ENCODE data around the gene SIGLEC7. TPM values are rescaled to one million over a fixed set of nuclear protein-coding genes. Genes with fewer than 3 reads are reported as not detected.

SIGLEC7 gene
- total RNA-seq, 2 experiments from 2014 or later: 0.20 TPM; not detected in 1

DNA sequence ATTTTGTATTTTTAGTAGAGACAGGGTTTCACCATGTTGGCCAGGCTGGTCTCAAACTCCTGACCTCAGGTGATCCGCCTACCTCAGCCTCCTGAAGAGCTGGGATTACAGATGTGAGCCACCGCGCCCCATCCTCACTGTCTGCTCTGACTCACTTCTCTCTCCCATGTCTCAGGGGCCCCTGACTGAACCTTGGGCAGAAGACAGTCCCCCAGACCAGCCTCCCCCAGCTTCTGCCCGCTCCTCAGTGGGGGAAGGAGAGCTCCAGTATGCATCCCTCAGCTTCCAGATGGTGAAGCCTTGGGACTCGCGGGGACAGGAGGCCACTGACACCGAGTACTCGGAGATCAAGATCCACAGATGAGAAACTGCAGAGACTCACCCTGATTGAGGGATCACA, 12.4 kb upstream of the SIGLEC7 start:
- ChIA-PET POLR2A (no interaction called here), CTCF (no interaction called here)
- no peaks in the 10 kb centered on the region for H3K27me3 ChIP-seq (ENCODE audit: control insufficient read depth in 1 of 2, insufficient read depth in 2 of 2, low read length in 2 of 2)
- intact Hi-C loops (cut with DNase I, micrococcal nuclease): no loop called here
- DNase-seq (no peak), ATAC-seq (ENCODE audit: poor library complexity) (no peak)
- no peak overlapping the region for H3K27ac ChIP-seq (ENCODE audit: low read depth in 1 of 2, low read length in 2 of 2)
- no peak overlapping the region for H3K4me3 ChIP-seq (ENCODE audit: low read length)
- Mint-ChIP-seq H3K4me3 (peak overlapping the region; percentile 20), H3K27ac (peak overlapping the region; percentile 49), H3K9me3 (no peaks in the 10 kb centered on the region), H3K27me3 (no peaks in the 10 kb centered on the region), H3K4me1 (ENCODE audit: low read depth) (peaks cover 65% of the 10 kb centered on the region), H3K36me3 (ENCODE audit: low read depth) (no peaks in the 10 kb centered on the region)
- H3K4me1 ChIP-seq (ENCODE audit: insufficient read depth, low read length): peaks cover 76% of the 10 kb centered on the region
- TF ChIP-seq, protein P1, sequence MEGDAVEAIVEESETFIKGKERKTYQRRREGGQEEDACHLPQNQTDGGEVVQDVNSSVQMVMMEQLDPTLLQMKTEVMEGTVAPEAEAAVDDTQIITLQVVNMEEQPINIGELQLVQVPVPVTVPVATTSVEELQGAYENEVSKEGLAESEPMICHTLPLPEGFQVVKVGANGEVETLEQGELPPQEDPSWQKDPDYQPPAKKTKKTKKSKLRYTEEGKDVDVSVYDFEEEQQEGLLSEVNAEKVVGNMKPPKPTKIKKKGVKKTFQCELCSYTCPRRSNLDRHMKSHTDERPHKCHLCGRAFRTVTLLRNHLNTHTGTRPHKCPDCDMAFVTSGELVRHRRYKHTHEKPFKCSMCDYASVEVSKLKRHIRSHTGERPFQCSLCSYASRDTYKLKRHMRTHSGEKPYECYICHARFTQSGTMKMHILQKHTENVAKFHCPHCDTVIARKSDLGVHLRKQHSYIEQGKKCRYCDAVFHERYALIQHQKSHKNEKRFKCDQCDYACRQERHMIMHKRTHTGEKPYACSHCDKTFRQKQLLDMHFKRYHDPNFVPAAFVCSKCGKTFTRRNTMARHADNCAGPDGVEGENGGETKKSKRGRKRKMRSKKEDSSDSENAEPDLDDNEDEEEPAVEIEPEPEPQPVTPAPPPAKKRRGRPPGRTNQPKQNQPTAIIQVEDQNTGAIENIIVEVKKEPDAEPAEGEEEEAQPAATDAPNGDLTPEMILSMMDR (IDR thresholded peaks at IDR 0.05): no peak
- no peaks in the 10 kb centered on the region for H3K9me3 ChIP-seq (ENCODE audit: control insufficient read depth in 1 of 2, insufficient read depth in 1 of 2, low read length in 2 of 2)
- no peaks in the 10 kb centered on the region for H3K36me3 ChIP-seq (ENCODE audit: insufficient read depth, low read length)

DNA sequence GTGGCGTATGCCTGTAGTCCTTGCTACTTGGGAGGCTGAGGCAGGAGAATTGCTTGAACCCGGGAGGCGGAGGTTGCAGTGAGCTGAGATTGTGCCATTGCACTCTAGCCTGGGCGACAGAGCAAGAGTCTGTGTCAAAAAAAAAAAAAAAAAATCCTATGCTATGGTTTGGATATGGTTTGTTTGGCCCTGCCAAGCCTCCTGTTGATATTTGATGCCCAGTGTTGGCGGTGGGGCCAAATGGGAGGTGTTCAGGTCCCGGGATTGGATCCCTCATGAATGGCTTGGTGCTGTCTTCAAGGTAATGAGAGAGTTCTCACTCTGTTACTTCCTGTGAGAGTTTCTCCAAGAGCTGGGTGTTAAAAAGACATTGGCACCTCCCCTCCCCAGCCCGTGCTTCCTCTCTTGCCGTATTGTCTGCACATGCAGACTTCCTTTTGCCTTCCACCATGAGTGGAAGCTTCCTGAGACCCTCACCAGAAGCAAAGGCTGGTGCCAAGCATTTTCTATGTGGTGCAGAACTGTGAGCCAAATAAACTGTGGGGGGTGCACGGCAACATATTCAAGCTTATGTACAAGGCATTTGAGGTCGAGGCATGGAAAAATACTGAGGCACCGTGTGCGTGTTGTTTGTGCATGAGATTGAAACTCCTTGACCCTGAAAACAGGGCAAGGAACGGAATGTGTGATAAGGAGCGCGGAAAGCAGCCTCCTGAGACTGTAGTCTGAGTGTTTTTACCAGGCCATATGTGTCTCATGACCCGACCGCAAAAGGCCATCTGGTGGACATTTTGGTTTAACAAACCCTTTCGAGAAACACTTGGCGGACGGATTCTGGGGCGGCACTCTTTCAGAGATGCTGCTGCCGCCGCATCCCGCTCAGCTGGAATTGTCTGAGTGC, 10.1 kb upstream of the SIGLEC7 start:
- Mint-ChIP-seq H3K4me1 (ENCODE audit: low read depth) (peaks cover 62% of the 10 kb centered on the region), H3K36me3 (ENCODE audit: low read depth) (no peaks in the 10 kb centered on the region), H3K4me3 (peak overlapping the region; percentile 80), H3K27me3 (no peaks in the 10 kb centered on the region), H3K9me3 (no peaks in the 10 kb centered on the region), H3K27ac (peak overlapping the region; percentile 87)
- Histone ChIP-seq H3K4me3 (ENCODE audit: low read length) (peak overlapping the region; percentile 10), H3K27ac (ENCODE audit: low read depth in 1 of 2, low read length in 2 of 2) (peak overlapping the region in 1 of 2 donors; percentile 4), H3K36me3 (ENCODE audit: insufficient read depth, low read length) (no peaks in the 10 kb centered on the region), H3K4me1 (ENCODE audit: insufficient read depth, low read length) (peaks cover 63% of the 10 kb centered on the region), H3K9me3 (ENCODE audit: control insufficient read depth in 1 of 2, insufficient read depth in 1 of 2, low read length in 2 of 2) (no peaks in the 10 kb centered on the region), H3K27me3 (ENCODE audit: control insufficient read depth in 1 of 2, insufficient read depth in 2 of 2, low read length in 2 of 2) (no peaks in the 10 kb centered on the region)
- TF ChIP-seq, protein P1 (IDR thresholded peaks at IDR 0.05): peak; percentile 22
- peak; percentile 81 for ATAC-seq (ENCODE audit: poor library complexity)
- ChIA-PET POLR2A (interaction anchor here (0.7 to 2.0 kb wide), 5 partner anchors 8 to 24 kb away, joined by 3 to 12 read pairs (median 7); partner anchors contain the start of gene CTU1), CTCF (interaction anchor here (1.1 kb wide), 1 partner anchor 35 kb away, joined by 3 read pairs; no protein-coding TSS in a partner anchor)
- peak in 7 of 14 experiments; percentile 14 to 78 (median 48) for DNase-seq
- intact Hi-C loops (cut with DNase I, micrococcal nuclease): no loop called here

DNA sequence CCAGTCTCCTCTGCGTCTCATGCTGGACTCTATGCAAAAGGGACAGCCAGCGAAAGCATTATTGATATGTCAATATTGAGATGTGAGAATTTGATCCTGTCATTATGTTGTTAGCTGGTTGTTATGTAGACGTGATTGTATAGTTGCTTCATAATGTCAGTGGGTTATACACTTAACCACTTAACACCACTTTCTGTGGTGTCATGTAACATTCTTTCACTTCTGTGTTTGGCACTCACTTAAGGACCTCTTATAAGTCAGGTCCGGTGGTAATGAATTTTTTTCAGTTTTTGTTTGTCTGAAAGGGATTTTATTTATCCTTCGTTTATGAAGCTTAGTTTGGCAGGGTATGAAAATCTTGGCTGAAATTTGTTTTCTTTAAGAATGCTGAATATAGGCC, 7.1 kb upstream of the SIGLEC7 start:
- no peaks in the 10 kb centered on the region for H3K27me3 ChIP-seq (ENCODE audit: control insufficient read depth in 1 of 2, insufficient read depth in 2 of 2, low read length in 2 of 2)
- Mint-ChIP-seq H3K4me1 (ENCODE audit: low read depth) (peaks cover 58% of the 10 kb centered on the region), H3K36me3 (ENCODE audit: low read depth) (no peaks in the 10 kb centered on the region), H3K27me3 (no peaks in the 10 kb centered on the region), H3K9me3 (no peaks in the 10 kb centered on the region), H3K27ac (no peak overlapping the region), H3K4me3 (no peak overlapping the region)
- intact Hi-C loops (cut with DNase I, micrococcal nuclease): loop anchor here in 1 of 2 experiments (5.0 kb wide), 1 partner anchor 38 kb away; no protein-coding TSS in a partner anchor
- no peak for ATAC-seq (ENCODE audit: poor library complexity)
- H3K4me1 ChIP-seq (ENCODE audit: insufficient read depth, low read length): peaks cover 47% of the 10 kb centered on the region
- POLR2A ChIA-PET: no interaction called here
- H3K27ac ChIP-seq (ENCODE audit: low read depth in 1 of 2, low read length in 2 of 2): no peak overlapping the region
- CTCF ChIA-PET: no interaction called here
- H3K9me3 ChIP-seq (ENCODE audit: control insufficient read depth in 1 of 2, insufficient read depth in 1 of 2, low read length in 2 of 2): no peaks in the 10 kb centered on the region
- TF ChIP-seq, protein P1 (IDR thresholded peaks at IDR 0.05): no peak
- no peak overlapping the region for H3K4me3 ChIP-seq (ENCODE audit: low read length)
- no peaks in the 10 kb centered on the region for H3K36me3 ChIP-seq (ENCODE audit: insufficient read depth, low read length)
- peak in 1 of 14 experiments; percentile 36 for DNase-seq

Data from CD4-positive, alpha-beta T cell (primary cell).